ENCODE results near the gene PTCH1.

DNA sequence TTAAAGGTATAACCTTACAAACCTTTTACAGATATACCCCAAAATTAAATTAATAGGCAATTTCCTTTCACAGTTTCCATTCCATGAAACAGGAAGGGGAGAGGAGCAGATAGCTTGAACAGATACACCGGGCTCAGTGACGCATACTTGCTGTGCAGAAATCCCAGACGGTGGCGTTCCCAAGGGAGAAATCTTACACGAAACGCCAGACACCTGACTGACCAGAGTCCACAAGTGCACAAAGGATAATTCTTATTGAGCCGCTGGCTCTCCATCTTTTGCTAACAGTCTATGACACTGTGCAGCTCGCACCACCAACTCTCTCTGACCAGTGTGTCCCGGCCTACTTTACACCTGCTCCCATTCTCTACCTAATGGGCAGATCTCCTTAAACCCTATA, 37.4 kb downstream of the PTCH1 start:
- TF ChIP-seq POLR2A (IDR thresholded peaks at IDR 0.05; ENCODE audit: low read depth, low read length): no peak
- TF ChIP-seq TAF1 (IDR thresholded peaks at IDR 0.05; ENCODE audit: borderline replicate concordance, low read depth, low read length): no peak
